AG09309 (cell line): ENCODE measurements around the gene MFSD6L.

Experiments used
- DNase-seq: peaks from one replicate; pipeline ENCODE4 v3.0.0-alpha.2; 2010; ENCODE audit warnings: low read depth
- H3K4me3 ChIP-seq: 2 replicates; pipeline ENCODE4 v1.5.1; 2011; ENCODE audit warnings: mild to moderate bottlenecking, low read depth, low read length, moderate library complexity; ENCODE audit not compliant: control insufficient read depth
- CTCF ChIP-seq: IDR thresholded peaks from 2 replicates; pipeline ENCODE4 v1.5.1; 2011; ENCODE audit warnings: mild to moderate bottlenecking, low read depth, low read length, inconsistent platforms; ENCODE audit not compliant: insufficient read depth, control insufficient read depth; ENCODE audit errors: missing control alignments

MFSD6L gene

GRCh38 chr17:8781776-8782175, 17.4 kb downstream of the MFSD6L start:
- TF ChIP-seq CTCF = no peak

GRCh38 chr17:8776881-8777280, 22.3 kb downstream of the MFSD6L start:
- no peak for TF ChIP-seq CTCF
- no peak for DNase-seq
- H3K4me3 ChIP-seq = no peak overlapping the region

More at GRCh38 chr17:8781776-8782175, 17.4 kb downstream of the MFSD6L start:
- DNase-seq = no peak
- no peak overlapping the region for H3K4me3 ChIP-seq

GRCh38 chr17:8776248-8776647, 22.9 kb downstream of the MFSD6L start:
- no peak overlapping the region for H3K4me3 ChIP-seq
- DNase-seq = no peak
- TF ChIP-seq CTCF = no peak

- no peak for DNase-seq
- no peak overlapping the region for H3K4me3 ChIP-seq
- TF ChIP-seq CTCF = no peak
Measured at GRCh38 chr17:8766731-8767130, 32.4 kb downstream of the MFSD6L start.

- TF ChIP-seq CTCF = no peak
- no peak overlapping the region for H3K4me3 ChIP-seq
- no peak for DNase-seq
Measured at GRCh38 chr17:8762012-8762411, 37.2 kb downstream of the MFSD6L start.

GRCh38 chr17:8758137-8758596, 41.0 kb downstream of the MFSD6L start, which contains the start of gene SPDYE4:
SPDYE4 (minus strand) TSS chr17:8758546; CDS start chr17:8758382, 164 bp downstream.
- no peak for DNase-seq
- no peak for TF ChIP-seq CTCF
- no peak within 1 kb of the TSS for H3K4me3 ChIP-seq

GRCh38 chr17:8757189-8757588, 42.0 kb downstream of the MFSD6L start:
- no peak overlapping the region for H3K4me3 ChIP-seq
- no peak for TF ChIP-seq CTCF
- no peak for DNase-seq
